GM12891 (cell line): ENCODE measurements around the gene SPRR2E.

Source experiments
- POLR2AphosphoS5 ChIP-seq: IDR thresholded peaks from 2 replicates; pipeline ENCODE4 v1.6.1; 2011; ENCODE audit warnings: low read depth, low read length, control low read depth
- TAF1 ChIP-seq: IDR thresholded peaks from 2 replicates; pipeline ENCODE4 v1.6.1; 2011; ENCODE audit warnings: low read depth, low read length, control low read depth

GRCh38 chr1:153095764-153096163 lies 1.4 kb upstream of the SPRR2E start:
- TF ChIP-seq POLR2AphosphoS5 (no peak), TAF1 (no peak)
